Panc1 (cell line): Measurements from ENCODE around the gene MMP15. TPM values are rescaled to one million over a fixed set of nuclear protein-coding genes. Genes with fewer than 3 reads are reported as not detected.
"Not testable (repeated sequence)": the region's sequence is repeated elsewhere in the genome, so short reads cannot be mapped to it uniquely, and the experiment has no call there.

Experiments
- ATAC-seq: fragments of 200-7000 bp; cut with Tn5 transposase; 2 replicates; pipeline ENCODE4 v1.9.1; 2020; ENCODE audit warnings: mild to moderate bottlenecking, moderate library complexity
- BruUV-seq: library from RNA; stranded (reverse); fragments of 400-500 nt; replicated peaks from 2 replicates; lab custom pipeline; 2021; lab: Mats Ljungman, UMichigan
- CTCF ChIA-PET: fragments of 300-600 bp; sonication (Branson Sonifier 250); formaldehyde crosslinking; loops from one replicate; lab custom pipeline; 2022; ENCODE audit warnings: antibody characterized with exemption; lab: Charles Lee
- POLR2A ChIA-PET: fragments of 300-600 bp; sonication (Branson Sonifier 250); formaldehyde crosslinking; loops from one replicate; lab custom pipeline; 2022; ENCODE audit warnings: antibody characterized with exemption; lab: Charles Lee
- DNase-seq: peaks from one replicate; pipeline ENCODE4 v3.0.0-alpha.2; 2010; ENCODE audit warnings: low read depth, low spot score
- H3K27ac ChIP-seq: 2 replicates; pipeline ENCODE4 v1.5.1; 2011; ENCODE audit warnings: mild to moderate bottlenecking, low read length, inconsistent platforms
- H3K27me3 ChIP-seq: fragments of 200-500 bp; sonication (Bioruptor generic); 2 replicates; pipeline ENCODE4 v1.6.0; 2014; ENCODE audit warnings: low read length, inconsistent platforms; ENCODE audit not compliant: control insufficient read depth, insufficient read depth
- H3K36me3 ChIP-seq: fragments of 200-500 bp; sonication (Bioruptor generic); 2 replicates; pipeline ENCODE4 v1.5.1; 2014; ENCODE audit warnings: inconsistent platforms, mild to moderate bottlenecking, low read length, moderate library complexity; ENCODE audit not compliant: control insufficient read depth, insufficient read depth
- H3K4me1 ChIP-seq: 2 replicates; pipeline ENCODE4 v1.5.1; 2011; ENCODE audit warnings: inconsistent platforms, mild to moderate bottlenecking, low read length, moderate library complexity; ENCODE audit not compliant: control insufficient read depth, insufficient read depth
- H3K4me3 ChIP-seq, 2 experiments: 2 replicates each; pipeline ENCODE4 v1.5.1; 2011 to 2012; ENCODE audit warnings: low read depth in 2 of 2, low read length in 2 of 2, mild to moderate bottlenecking in 2 of 2, inconsistent platforms in 1 of 2, moderate library complexity in 1 of 2
- H3K9me3 ChIP-seq: fragments of 200-500 bp; sonication (Bioruptor generic); 2 replicates; pipeline ENCODE4 v1.5.1; 2014; ENCODE audit warnings: low read depth, mild to moderate bottlenecking, inconsistent platforms, low read length, moderate library complexity; ENCODE audit not compliant: control insufficient read depth, insufficient read depth
- POLR2AphosphoS5 ChIP-seq: IDR thresholded peaks from 2 replicates; pipeline ENCODE4 v1.6.1; 2012; ENCODE audit warnings: mild to moderate bottlenecking, low read depth, low read length, moderate library complexity
- SIN3A ChIP-seq: IDR thresholded peaks from 2 replicates; pipeline ENCODE4 v1.6.1; 2012; ENCODE audit warnings: low read depth, mild to moderate bottlenecking, low read length, moderate library complexity, borderline replicate concordance; ENCODE audit not compliant: insufficient read depth
- TCF7L2 ChIP-seq: IDR thresholded peaks from 2 replicates; pipeline ENCODE4 v1.6.1; 2011; ENCODE audit warnings: mild to moderate bottlenecking, low read depth, low read length, inconsistent platforms
- in situ Hi-C: cut with HindIII; loops from 2 replicates; pipeline ENCODE4 v1.10.0; 2016; ENCODE audit warnings: low sequenced_read_pairs, low pct_unique_long_range_greater_than_20kb
- intact Hi-C: fragments of 100-400 bp; cut with micrococcal nuclease; formaldehyde crosslinking; loops from one replicate; pipeline ENCODE4 v1.10.0; 2022; ENCODE audit not compliant: unreplicated experiment
- total RNA-seq: library from RNA; stranded (reverse); gene quantifications from one replicate; pipeline ENCODE4 v1.2.1, GENCODE V29; 2021; ENCODE audit not compliant: unreplicated experiment
- TF ChIP-seq, protein P1 (sequence below), 2 experiments: IDR thresholded peaks; 2 replicates each; pipeline ENCODE4 v1.6.1; 2011 to 2012; ENCODE audit warnings: low read depth in 2 of 2, control low read depth in 1 of 2, low read length in 1 of 2, mild to moderate bottlenecking in 1 of 2, moderate library complexity in 1 of 2; ENCODE audit not compliant: insufficient read depth in 1 of 2
- TF ChIP-seq, protein P2 (sequence below): fragments of 450-650 bp; IDR thresholded peaks from 2 replicates; pipeline ENCODE4 v1.5.1; 2017; ENCODE audit warnings: mild to moderate bottlenecking

MMP15 gene
- total RNA-seq, 1 experiment from 2014 or later: 10.9 TPM

DNA sequence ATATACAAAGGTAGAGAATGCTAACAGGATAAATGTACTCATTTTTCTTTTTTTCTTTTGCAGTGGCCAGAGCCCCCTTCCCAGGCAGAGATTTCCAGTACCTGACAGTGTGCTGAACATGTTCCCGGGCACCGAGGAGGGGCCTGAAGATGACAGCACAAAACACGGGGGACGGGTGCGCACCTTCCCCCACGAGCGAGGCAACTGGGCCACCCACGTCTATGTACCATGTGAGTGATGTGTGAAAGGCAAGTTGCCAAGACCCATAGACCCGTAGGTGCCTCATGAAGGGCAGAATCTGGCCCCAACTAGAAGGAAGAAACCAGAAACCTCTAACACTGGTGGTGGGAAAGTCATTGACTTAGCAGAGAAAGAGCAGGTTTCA lies 23.1 kb upstream of the MMP15 start:
- no peak for TF ChIP-seq POLR2AphosphoS5
- TF ChIP-seq, protein P1, sequence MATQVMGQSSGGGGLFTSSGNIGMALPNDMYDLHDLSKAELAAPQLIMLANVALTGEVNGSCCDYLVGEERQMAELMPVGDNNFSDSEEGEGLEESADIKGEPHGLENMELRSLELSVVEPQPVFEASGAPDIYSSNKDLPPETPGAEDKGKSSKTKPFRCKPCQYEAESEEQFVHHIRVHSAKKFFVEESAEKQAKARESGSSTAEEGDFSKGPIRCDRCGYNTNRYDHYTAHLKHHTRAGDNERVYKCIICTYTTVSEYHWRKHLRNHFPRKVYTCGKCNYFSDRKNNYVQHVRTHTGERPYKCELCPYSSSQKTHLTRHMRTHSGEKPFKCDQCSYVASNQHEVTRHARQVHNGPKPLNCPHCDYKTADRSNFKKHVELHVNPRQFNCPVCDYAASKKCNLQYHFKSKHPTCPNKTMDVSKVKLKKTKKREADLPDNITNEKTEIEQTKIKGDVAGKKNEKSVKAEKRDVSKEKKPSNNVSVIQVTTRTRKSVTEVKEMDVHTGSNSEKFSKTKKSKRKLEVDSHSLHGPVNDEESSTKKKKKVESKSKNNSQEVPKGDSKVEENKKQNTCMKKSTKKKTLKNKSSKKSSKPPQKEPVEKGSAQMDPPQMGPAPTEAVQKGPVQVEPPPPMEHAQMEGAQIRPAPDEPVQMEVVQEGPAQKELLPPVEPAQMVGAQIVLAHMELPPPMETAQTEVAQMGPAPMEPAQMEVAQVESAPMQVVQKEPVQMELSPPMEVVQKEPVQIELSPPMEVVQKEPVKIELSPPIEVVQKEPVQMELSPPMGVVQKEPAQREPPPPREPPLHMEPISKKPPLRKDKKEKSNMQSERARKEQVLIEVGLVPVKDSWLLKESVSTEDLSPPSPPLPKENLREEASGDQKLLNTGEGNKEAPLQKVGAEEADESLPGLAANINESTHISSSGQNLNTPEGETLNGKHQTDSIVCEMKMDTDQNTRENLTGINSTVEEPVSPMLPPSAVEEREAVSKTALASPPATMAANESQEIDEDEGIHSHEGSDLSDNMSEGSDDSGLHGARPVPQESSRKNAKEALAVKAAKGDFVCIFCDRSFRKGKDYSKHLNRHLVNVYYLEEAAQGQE (IDR thresholded peaks at IDR 0.05; ENCODE audit: insufficient read depth in 1 of 2, low read depth in 2 of 2, low read length in 1 of 2): no peak
- TF ChIP-seq SIN3A: no peak
- TF ChIP-seq, protein P2, sequence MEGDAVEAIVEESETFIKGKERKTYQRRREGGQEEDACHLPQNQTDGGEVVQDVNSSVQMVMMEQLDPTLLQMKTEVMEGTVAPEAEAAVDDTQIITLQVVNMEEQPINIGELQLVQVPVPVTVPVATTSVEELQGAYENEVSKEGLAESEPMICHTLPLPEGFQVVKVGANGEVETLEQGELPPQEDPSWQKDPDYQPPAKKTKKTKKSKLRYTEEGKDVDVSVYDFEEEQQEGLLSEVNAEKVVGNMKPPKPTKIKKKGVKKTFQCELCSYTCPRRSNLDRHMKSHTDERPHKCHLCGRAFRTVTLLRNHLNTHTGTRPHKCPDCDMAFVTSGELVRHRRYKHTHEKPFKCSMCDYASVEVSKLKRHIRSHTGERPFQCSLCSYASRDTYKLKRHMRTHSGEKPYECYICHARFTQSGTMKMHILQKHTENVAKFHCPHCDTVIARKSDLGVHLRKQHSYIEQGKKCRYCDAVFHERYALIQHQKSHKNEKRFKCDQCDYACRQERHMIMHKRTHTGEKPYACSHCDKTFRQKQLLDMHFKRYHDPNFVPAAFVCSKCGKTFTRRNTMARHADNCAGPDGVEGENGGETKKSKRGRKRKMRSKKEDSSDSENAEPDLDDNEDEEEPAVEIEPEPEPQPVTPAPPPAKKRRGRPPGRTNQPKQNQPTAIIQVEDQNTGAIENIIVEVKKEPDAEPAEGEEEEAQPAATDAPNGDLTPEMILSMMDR: no peak
- TF ChIP-seq TCF7L2: no peak
- no peaks in the 10 kb centered on the region for H3K36me3 ChIP-seq
- H3K27me3 ChIP-seq: no peaks in the 10 kb centered on the region
- DNase-seq: no peak
- H3K27ac ChIP-seq: no peak overlapping the region
- ChIA-PET POLR2A (no interaction called here), CTCF (no interaction called here)
- H3K9me3 ChIP-seq: no peaks in the 10 kb centered on the region
- no TSS peak for BruUV-seq
- no peak for ATAC-seq
- H3K4me1 ChIP-seq: peaks cover 11% of the 10 kb centered on the region
- no peak overlapping the region for H3K4me3 ChIP-seq
- intact Hi-C loops (loop anchor here (10.0 kb wide), 1 partner anchor 248 kb away; no protein-coding TSS in a partner anchor), in situ Hi-C loops (loop anchor here (25.0 kb wide), 1 partner anchor 110 kb away; no protein-coding TSS in a partner anchor)

DNA sequence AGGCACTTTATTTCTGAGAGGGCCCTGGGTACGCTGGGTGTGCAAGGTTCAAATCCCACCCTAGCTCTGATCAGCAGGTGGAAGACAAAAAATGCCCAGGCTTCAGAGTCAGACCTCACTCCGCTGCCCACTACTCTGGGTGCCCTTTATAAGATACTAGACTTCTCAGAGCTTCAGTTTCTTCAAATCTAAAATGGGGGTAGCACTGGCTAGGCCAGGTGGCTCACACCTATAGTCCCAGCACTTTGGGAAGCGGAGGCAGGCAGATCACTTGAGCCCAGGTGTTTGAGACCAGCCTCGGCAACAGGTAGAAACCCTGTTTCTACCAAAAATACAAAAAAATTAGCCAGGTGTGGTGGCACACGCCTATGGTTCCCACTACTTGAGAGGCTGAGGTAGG lies 22.6 kb upstream of the MMP15 start:
- Histone ChIP-seq H3K4me3 (no peak overlapping the region), H3K27me3 (no peaks in the 10 kb centered on the region), H3K36me3 (no peaks in the 10 kb centered on the region), H3K4me1 (peaks cover 11% of the 10 kb centered on the region), H3K27ac (no peak overlapping the region), H3K9me3 (no peaks in the 10 kb centered on the region)
- in situ Hi-C loops (loop anchor here (25.0 kb wide), 1 partner anchor 109 kb away; no protein-coding TSS in a partner anchor), intact Hi-C loops (loop anchor here (10.0 kb wide), 1 partner anchor 248 kb away; no protein-coding TSS in a partner anchor)
- TF ChIP-seq, protein P2: no peak
- no peak for TF ChIP-seq TCF7L2
- no peak for TF ChIP-seq POLR2AphosphoS5
- TF ChIP-seq, protein P1 (IDR thresholded peaks at IDR 0.05; ENCODE audit: insufficient read depth in 1 of 2, low read depth in 2 of 2, low read length in 1 of 2): no peak
- no peak for TF ChIP-seq SIN3A
- no peak for ATAC-seq
- no TSS peak for BruUV-seq
- ChIA-PET CTCF (no interaction called here), POLR2A (no interaction called here)
- no peak for DNase-seq

DNA sequence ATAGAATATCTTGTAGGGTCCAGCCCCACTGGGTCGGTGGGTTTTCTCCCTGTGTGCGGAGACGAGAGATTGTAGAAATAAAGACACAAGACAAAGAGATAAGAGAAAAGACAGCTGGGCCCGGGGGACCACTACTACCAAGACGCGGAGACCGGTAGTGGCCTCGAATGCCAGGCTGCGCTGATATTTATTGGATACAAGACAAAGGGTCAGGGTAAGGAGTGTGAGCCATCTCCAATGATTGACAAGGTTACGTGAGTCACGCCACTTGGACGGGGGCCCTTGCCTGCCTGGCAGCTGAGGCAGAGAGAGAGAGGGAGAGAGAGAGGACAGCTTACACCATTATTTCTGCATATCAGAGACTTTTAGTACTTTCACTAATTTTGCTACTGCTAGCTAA lies 20.8 kb upstream of the MMP15 start:
- CTCF ChIA-PET, H3K36me3 ChIP-seq, H3K27ac ChIP-seq, H3K9me3 ChIP-seq, DNase-seq, POLR2A ChIA-PET, BruUV-seq, H3K4me3 ChIP-seq, ATAC-seq, H3K27me3 ChIP-seq, H3K4me1 ChIP-seq: not testable (repeated sequence)
- intact Hi-C loops (loop anchor here (2.0 to 10.0 kb wide), 2 partner anchors 106 to 250 kb away; no protein-coding TSS in a partner anchor), in situ Hi-C loops (loop anchor here (25.0 kb wide), 1 partner anchor 108 kb away; no protein-coding TSS in a partner anchor)
